Measurements from ENCODE around the gene ITGAL.
"Not testable (repeated sequence)": the region's sequence is repeated elsewhere in the genome, so short reads cannot be mapped to it uniquely, and the experiment has no call there.

ITGAL gene

GRCh38 chr16:30472328-30472942 is at the start of gene ITGAL:
Gene ITGAL, plus strand, starts transcription at chr16:30472742. Its CDS starts 96 bp downstream, at chr16:30472838.
- peak; percentile 60 to 67 for DNase-seq (ENCODE audit: low read depth in 1 of 2, low spot score in 1 of 2)

GRCh38 chr16:30428055-30428454 is 44.5 kb upstream of the ITGAL start:
- DNase-seq (ENCODE audit: low read depth in 1 of 2, low spot score in 1 of 2): no peak

- DNase-seq (ENCODE audit: low read depth in 1 of 2, low spot score in 1 of 2): no peak
These were observed 43.2 kb upstream of the ITGAL start for GRCh38 chr16:30429418-30429677.

GRCh38 chr16:30429678-30430427 is 42.7 kb upstream of the ITGAL start, which contains the start of gene DCTPP1:
Gene DCTPP1, minus strand, starts transcription at chr16:30430030. Its CDS starts 50 bp downstream, at chr16:30429980.
- DNase-seq (ENCODE audit: low read depth in 1 of 2, low spot score in 1 of 2): peak; percentile 85 to 87

GRCh38 chr16:30430428-30430970 is 42.0 kb upstream of the ITGAL start:
- DNase-seq (ENCODE audit: low read depth in 1 of 2, low spot score in 1 of 2): no peak

- DNase-seq (ENCODE audit: low read depth in 1 of 2, low spot score in 1 of 2): no peak
These were observed 37.7 kb upstream of the ITGAL start for GRCh38 chr16:30434852-30435251.

- no peak for DNase-seq (ENCODE audit: low read depth in 1 of 2, low spot score in 1 of 2)
These were observed 35.0 kb upstream of the ITGAL start for GRCh38 chr16:30437511-30438046.

GRCh38 chr16:30438835-30439234 is 33.7 kb upstream of the ITGAL start:
- DNase-seq (ENCODE audit: low read depth in 1 of 2, low spot score in 1 of 2): no peak

- no peak for DNase-seq (ENCODE audit: low read depth in 1 of 2, low spot score in 1 of 2)
These were observed 32.7 kb upstream of the ITGAL start for GRCh38 chr16:30439720-30440348.

- DNase-seq (ENCODE audit: low read depth in 1 of 2, low spot score in 1 of 2): no peak
These were observed 28.9 kb upstream of the ITGAL start for GRCh38 chr16:30443631-30444030.

- DNase-seq (ENCODE audit: low read depth in 1 of 2, low spot score in 1 of 2): no peak
These were observed 28.1 kb upstream of the ITGAL start for GRCh38 chr16:30444231-30445148.

- DNase-seq (ENCODE audit: low read depth in 1 of 2, low spot score in 1 of 2): no peak
These were observed 27.5 kb upstream of the ITGAL start for GRCh38 chr16:30445149-30445407.

GRCh38 chr16:30445408-30446202 is 26.9 kb upstream of the ITGAL start, which contains the start of gene SEPHS2:
Gene SEPHS2, minus strand, starts transcription at chr16:30445874. Its CDS starts 147 bp downstream, at chr16:30445727.
- peak; percentile 92 to 94 for DNase-seq (ENCODE audit: low read depth in 1 of 2, low spot score in 1 of 2)

- no peak for DNase-seq (ENCODE audit: low read depth in 1 of 2, low spot score in 1 of 2)
These were observed 26.3 kb upstream of the ITGAL start for GRCh38 chr16:30446203-30446595.

- DNase-seq (ENCODE audit: low read depth in 1 of 2, low spot score in 1 of 2): no peak
These were observed 24.9 kb upstream of the ITGAL start for GRCh38 chr16:30447512-30448226.

- DNase-seq (ENCODE audit: low read depth in 1 of 2, low spot score in 1 of 2): no peak
These were observed 23.5 kb upstream of the ITGAL start for GRCh38 chr16:30449116-30449435.

GRCh38 chr16:30452709-30453580 is 19.6 kb upstream of the ITGAL start:
- not testable (repeated sequence) for DNase-seq (ENCODE audit: low read depth in 1 of 2, low spot score in 1 of 2)

- DNase-seq (ENCODE audit: low read depth in 1 of 2, low spot score in 1 of 2): no peak
These were observed 16.2 kb upstream of the ITGAL start for GRCh38 chr16:30456302-30456701.

- DNase-seq (ENCODE audit: low read depth in 1 of 2, low spot score in 1 of 2): no peak
These were observed 15.3 kb upstream of the ITGAL start for GRCh38 chr16:30457256-30457655.

All from stimulated activated CD4-positive, alpha-beta T cell treated with anti-CD3 and anti-CD28 coated beads, Interleukin-15, amount 100 ng/mL, for 1 hour (primary cell).